ENCODE measurements around the gene AHNAK.

Gene AHNAK

DNA sequence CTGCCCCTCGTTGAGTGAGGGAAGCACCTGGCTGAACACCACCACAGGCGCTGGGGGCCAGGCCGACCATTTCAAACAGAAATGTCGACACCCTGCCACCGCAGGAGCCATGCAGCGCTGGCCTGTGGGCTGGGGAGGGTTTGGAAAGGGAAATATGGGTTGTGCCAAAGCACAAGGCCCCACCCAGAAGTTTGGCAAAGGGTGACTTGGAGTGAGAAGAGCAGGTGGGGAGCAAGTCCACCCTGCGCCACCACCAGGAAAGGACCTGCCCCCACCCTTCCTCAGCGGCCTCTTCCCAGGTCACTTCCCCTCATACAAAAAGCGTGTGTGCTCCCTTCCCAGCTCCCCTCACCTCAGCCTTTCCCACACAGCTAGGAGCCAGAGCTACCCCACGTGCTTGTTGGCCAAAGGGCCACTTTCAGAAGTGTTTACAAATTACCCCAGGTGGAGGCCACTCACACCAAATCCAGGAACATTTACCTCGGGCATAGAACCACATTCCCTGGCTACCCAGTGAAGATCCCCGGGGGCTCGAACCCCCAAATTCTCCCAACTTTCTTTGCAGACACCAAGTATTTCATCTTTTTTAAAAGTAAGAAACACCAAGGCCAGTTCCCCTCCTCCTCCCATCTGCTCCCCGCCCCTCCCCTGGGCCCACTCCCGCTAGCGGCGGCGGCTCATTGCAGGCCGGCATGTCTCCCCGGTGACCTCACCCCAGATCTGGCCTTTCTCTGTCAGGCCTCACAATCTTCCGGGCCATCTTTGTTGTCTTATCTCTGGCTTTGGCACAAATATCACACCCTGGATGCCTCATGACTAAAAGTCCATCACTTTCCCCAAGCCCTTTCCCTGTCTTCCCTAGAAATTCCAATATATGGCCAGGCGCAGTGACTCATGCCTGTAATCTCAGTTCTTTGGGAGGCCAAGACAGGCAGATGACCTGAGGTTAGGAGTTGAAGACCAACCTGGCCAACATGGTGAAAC is 148.3 kb downstream of the AHNAK start:
- peak; percentile 74 to 89 for DNase-seq (ENCODE audit: low read depth in 1 of 2, low spot score in 1 of 2)
- TF ChIP-seq POLR2AphosphoS5 (IDR thresholded peaks at IDR 0.05; ENCODE audit: low read depth) (peak; percentile 85), SPI1 (IDR thresholded peaks at IDR 0.05; ENCODE audit: borderline replicate concordance, low read depth) (peak; percentile 41; the same call in 1 of the 2 replicates)
- TF ChIP-seq, protein P1, sequence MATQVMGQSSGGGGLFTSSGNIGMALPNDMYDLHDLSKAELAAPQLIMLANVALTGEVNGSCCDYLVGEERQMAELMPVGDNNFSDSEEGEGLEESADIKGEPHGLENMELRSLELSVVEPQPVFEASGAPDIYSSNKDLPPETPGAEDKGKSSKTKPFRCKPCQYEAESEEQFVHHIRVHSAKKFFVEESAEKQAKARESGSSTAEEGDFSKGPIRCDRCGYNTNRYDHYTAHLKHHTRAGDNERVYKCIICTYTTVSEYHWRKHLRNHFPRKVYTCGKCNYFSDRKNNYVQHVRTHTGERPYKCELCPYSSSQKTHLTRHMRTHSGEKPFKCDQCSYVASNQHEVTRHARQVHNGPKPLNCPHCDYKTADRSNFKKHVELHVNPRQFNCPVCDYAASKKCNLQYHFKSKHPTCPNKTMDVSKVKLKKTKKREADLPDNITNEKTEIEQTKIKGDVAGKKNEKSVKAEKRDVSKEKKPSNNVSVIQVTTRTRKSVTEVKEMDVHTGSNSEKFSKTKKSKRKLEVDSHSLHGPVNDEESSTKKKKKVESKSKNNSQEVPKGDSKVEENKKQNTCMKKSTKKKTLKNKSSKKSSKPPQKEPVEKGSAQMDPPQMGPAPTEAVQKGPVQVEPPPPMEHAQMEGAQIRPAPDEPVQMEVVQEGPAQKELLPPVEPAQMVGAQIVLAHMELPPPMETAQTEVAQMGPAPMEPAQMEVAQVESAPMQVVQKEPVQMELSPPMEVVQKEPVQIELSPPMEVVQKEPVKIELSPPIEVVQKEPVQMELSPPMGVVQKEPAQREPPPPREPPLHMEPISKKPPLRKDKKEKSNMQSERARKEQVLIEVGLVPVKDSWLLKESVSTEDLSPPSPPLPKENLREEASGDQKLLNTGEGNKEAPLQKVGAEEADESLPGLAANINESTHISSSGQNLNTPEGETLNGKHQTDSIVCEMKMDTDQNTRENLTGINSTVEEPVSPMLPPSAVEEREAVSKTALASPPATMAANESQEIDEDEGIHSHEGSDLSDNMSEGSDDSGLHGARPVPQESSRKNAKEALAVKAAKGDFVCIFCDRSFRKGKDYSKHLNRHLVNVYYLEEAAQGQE (IDR thresholded peaks at IDR 0.05; ENCODE audit: insufficient replicate concordance, low read depth): no peak
- H3K4me3 ChIP-seq (replicated peaks; ENCODE audit: insufficient read depth, low read length): no peak overlapping the region
- H3K27me3 ChIP-seq (ENCODE audit: insufficient read depth, poor library complexity, severe bottlenecking): no peaks in the 10 kb centered on the region
- peak overlapping the region; percentile 67 for H3K27ac ChIP-seq (replicated peaks)

- H3K4me3 ChIP-seq (replicated peaks; ENCODE audit: insufficient read depth, low read length): no peak overlapping the region
- no peak for DNase-seq (ENCODE audit: low read depth in 1 of 2, low spot score in 1 of 2)
- H3K27ac ChIP-seq (replicated peaks): no peak overlapping the region
- H3K27me3 ChIP-seq (ENCODE audit: insufficient read depth, poor library complexity, severe bottlenecking): no peaks in the 10 kb centered on the region
- TF ChIP-seq GABPA (IDR thresholded peaks at IDR 0.05; ENCODE audit: low read depth) (no peak), SPI1 (IDR thresholded peaks at IDR 0.05; ENCODE audit: borderline replicate concordance, low read depth) (no peak), POLR2AphosphoS5 (IDR thresholded peaks at IDR 0.05; ENCODE audit: low read depth) (no peak)
- TF ChIP-seq, protein P2, sequence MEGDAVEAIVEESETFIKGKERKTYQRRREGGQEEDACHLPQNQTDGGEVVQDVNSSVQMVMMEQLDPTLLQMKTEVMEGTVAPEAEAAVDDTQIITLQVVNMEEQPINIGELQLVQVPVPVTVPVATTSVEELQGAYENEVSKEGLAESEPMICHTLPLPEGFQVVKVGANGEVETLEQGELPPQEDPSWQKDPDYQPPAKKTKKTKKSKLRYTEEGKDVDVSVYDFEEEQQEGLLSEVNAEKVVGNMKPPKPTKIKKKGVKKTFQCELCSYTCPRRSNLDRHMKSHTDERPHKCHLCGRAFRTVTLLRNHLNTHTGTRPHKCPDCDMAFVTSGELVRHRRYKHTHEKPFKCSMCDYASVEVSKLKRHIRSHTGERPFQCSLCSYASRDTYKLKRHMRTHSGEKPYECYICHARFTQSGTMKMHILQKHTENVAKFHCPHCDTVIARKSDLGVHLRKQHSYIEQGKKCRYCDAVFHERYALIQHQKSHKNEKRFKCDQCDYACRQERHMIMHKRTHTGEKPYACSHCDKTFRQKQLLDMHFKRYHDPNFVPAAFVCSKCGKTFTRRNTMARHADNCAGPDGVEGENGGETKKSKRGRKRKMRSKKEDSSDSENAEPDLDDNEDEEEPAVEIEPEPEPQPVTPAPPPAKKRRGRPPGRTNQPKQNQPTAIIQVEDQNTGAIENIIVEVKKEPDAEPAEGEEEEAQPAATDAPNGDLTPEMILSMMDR (IDR thresholded peaks at IDR 0.05; ENCODE audit: insufficient read depth, low read length): no peak
- TF ChIP-seq, protein P1 (IDR thresholded peaks at IDR 0.05; ENCODE audit: insufficient replicate concordance, low read depth): no peak
These were observed 150.6 kb downstream of the AHNAK start for GRCh38 chr11:62395885-62396551.

DNA sequence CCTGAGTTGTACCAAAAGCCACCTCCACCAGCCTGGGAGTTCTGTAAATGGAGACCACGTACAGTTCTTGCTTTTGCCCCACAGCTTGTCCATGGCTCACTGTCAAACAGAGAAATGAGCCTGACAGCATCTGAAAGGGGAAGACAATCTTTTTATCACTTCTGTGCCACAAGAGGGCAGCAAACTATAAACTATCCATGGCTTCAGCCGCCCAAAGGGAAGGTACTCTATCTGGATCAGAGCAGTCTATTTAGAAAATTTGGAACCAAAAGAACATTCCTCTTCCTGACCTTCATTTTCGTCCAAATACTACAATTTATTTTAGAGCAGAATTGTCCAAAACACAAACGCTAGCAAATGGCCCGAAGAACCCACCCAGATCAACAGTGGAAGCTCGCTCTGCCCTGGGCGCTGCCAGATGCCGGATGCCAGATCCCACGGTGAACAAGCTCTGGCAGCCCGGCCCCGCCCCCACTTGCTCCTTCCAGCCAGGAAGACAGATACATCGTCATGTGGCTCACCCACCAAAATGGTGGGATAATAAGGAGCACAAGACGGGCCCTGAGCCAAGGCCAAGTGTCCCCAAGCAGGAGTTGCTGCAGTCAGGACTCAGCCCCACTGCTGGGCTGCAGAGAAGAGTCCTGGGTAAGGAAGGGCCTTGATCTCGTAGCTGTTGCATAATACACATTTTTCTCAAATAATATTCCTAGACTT is 151.6 kb downstream of the AHNAK start:
- TF ChIP-seq SPI1 (IDR thresholded peaks at IDR 0.05; ENCODE audit: borderline replicate concordance, low read depth): peak; percentile 74; the same call in 1 of the 2 replicates
- TF ChIP-seq, protein P2 (IDR thresholded peaks at IDR 0.05; ENCODE audit: insufficient read depth, low read length): peak; percentile 43
- TF ChIP-seq GABPA (IDR thresholded peaks at IDR 0.05; ENCODE audit: low read depth): no peak
- H3K4me3 ChIP-seq (replicated peaks; ENCODE audit: insufficient read depth, low read length): no peak overlapping the region
- peak in 1 of 2 experiments; percentile 72 for DNase-seq (ENCODE audit: low read depth in 1 of 2, low spot score in 1 of 2)
- H3K27ac ChIP-seq (replicated peaks): no peak overlapping the region
- no peaks in the 10 kb centered on the region for H3K27me3 ChIP-seq (ENCODE audit: insufficient read depth, poor library complexity, severe bottlenecking)
